Endodermal cell (in vitro differentiated cells): ENCODE results near the gene ARSJ. TPM values are rescaled to one million over a fixed set of nuclear protein-coding genes. Genes with fewer than 3 reads are reported as not detected.
"Not testable (repeated sequence)": the region's sequence is repeated elsewhere in the genome, so short reads cannot be mapped to it uniquely, and the experiment has no call there.

ENCODE experiments used
- DNase-seq: peaks from one replicate; pipeline ENCODE4 v3.0.0-alpha.2; 2017
- H3K27ac ChIP-seq: 2 replicates; pipeline ENCODE4 v1.5.1; 2013; ENCODE audit warnings: mild to moderate bottlenecking, low read depth, low read length, moderate library complexity
- H3K27me3 ChIP-seq: 2 replicates; pipeline ENCODE4 v1.6.1; 2013; ENCODE audit warnings: mild to moderate bottlenecking, low read length, moderate library complexity; ENCODE audit not compliant: insufficient read depth, control insufficient read depth, poor library complexity, severe bottlenecking
- H3K36me3 ChIP-seq: 2 replicates; pipeline ENCODE4 v1.7.0; 2013; ENCODE audit warnings: mild to moderate bottlenecking, low read length, moderate library complexity; ENCODE audit not compliant: control insufficient read depth, insufficient read depth
- H3K4me1 ChIP-seq: one replicate; pipeline ENCODE4 v1.7.0; 2013; ENCODE audit warnings: low read length; ENCODE audit not compliant: control insufficient read depth, insufficient read depth
- H3K4me3 ChIP-seq: 2 replicates; pipeline ENCODE4 v1.5.1; 2013; ENCODE audit warnings: mild to moderate bottlenecking, low read length, moderate library complexity
- H3K9ac ChIP-seq: 2 replicates; pipeline ENCODE4 v1.6.1; 2013; ENCODE audit warnings: mild to moderate bottlenecking, low read length, moderate library complexity; ENCODE audit not compliant: poor library complexity, severe bottlenecking; ENCODE audit errors: extremely low read depth
- H3K9me3 ChIP-seq: 2 replicates; pipeline ENCODE4 v1.6.1; 2013; ENCODE audit warnings: mild to moderate bottlenecking, low read length, moderate library complexity; ENCODE audit not compliant: control insufficient read depth
- H3K27ac Mint-ChIP-seq: 2 replicates; pipeline ENCODE4 v1.8.0; 2020; ENCODE audit warnings: mixed read lengths
- H3K27me3 Mint-ChIP-seq: 2 replicates; pipeline ENCODE4 v1.8.0; 2021; ENCODE audit warnings: mild to moderate bottlenecking, mixed read lengths; ENCODE audit not compliant: insufficient read depth
- H3K36me3 Mint-ChIP-seq: 2 replicates; pipeline ENCODE4 v1.8.0; 2020; ENCODE audit warnings: low read depth, mixed read lengths
- H3K4me1 Mint-ChIP-seq: 2 replicates; pipeline ENCODE4 v1.8.0; 2020; ENCODE audit warnings: mixed read lengths
- H3K4me3 Mint-ChIP-seq: 2 replicates; pipeline ENCODE4 v1.8.0; 2020; ENCODE audit warnings: mild to moderate bottlenecking, moderate library complexity, mixed read lengths
- H3K9me3 Mint-ChIP-seq: 2 replicates; pipeline ENCODE4 v1.8.0; 2020; ENCODE audit warnings: mild to moderate bottlenecking, mixed read lengths
- WGBS, 2 experiments: methylation state at CpG; one replicate each; pipeline versions ENCODE4 v1.1.5 to v1.1.7; 2013; ENCODE audit warnings: missing lambda C conversion rate in 2 of 2, mixed read lengths in 1 of 2; ENCODE audit not compliant: insufficient coverage in 1 of 2, insufficient read length in 1 of 2; 5-methylcytosine and 5-hydroxymethylcytosine counted together
- total RNA-seq, 2 donors: library from RNA; stranded (reverse); fragmentation: NEBNext Ultra II Directional in 1 of 2; extraction: Animal tissue kit (Norgen Biotek cat#: 25700) in 1 of 2; gene quantifications; 2 replicates in 1 of 2; 3 replicates in 1 of 2; pipeline ENCODE4 v1.2.1, GENCODE V29; 2021
- TF ChIP-seq, protein P1 (sequence below): fragments of 200-600 bp; sonication (generic); conservative IDR thresholded peaks from 2 replicates; pipeline ENCODE4 v1.5.0; 2021; ENCODE audit warnings: antibody characterized with exemption, mild to moderate bottlenecking

The ARSJ gene
- total RNA-seq, 2 donors from 2014 or later = 0.35 to 0.77 TPM

DNA sequence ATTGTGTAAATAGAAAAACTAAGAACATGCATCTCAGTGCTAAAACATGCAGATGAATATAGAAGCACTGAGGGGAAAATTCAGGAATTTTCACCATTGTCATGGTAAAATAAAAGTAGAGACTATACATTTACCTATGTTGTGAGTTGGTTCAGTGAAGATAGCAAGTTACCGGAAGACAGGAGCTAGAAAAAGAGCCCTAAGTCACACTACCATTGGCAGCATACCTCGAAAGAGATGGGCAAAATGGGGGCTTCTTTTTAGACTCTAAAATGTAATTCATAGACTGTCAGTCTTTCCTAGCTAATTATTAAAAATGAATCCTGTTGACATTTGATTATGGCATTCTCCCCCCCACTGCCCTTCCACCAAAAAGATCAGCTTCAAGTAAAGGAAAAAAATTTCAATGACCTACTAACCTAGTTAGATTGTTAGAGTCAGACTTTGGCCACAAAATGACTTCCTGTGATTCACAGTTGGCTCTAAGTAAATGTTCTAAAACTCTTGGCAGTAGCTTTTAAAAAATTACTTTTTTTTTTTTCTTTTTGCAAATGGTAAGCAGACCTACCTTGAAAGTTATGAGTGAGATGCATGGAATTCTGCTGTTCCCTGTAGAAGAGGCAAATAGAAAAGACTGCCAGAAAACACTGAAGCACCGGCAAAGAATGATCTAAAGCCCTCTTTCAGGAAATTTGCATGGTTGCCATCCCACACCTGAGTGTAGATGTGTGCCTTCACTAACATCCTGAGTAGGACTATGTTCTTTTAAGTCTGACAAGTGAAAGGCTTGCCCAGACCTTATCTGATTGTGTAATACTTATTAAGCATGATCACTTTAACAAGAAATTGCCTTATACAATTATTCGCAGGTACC, 26.4 kb upstream of the ARSJ start:
- Histone ChIP-seq H3K9ac (no peak overlapping the region), H3K36me3 (no peaks in the 10 kb centered on the region), H3K4me3 (no peak overlapping the region), H3K27ac (no peak overlapping the region), H3K27me3 (no peaks in the 10 kb centered on the region), H3K9me3 (no peaks in the 10 kb centered on the region), H3K4me1 (no peaks in the 10 kb centered on the region)
- H3K9me3 Mint-ChIP-seq = no peaks in the 10 kb centered on the region
- 97 to 100% methylated on average over 2 to 4 of the region's 4 CpGs for WGBS, 2 experiments
- H3K4me3 Mint-ChIP-seq = no peak overlapping the region
- H3K36me3 Mint-ChIP-seq = no peaks in the 10 kb centered on the region
- no peak overlapping the region for H3K27ac Mint-ChIP-seq
- TF ChIP-seq, protein P1, sequence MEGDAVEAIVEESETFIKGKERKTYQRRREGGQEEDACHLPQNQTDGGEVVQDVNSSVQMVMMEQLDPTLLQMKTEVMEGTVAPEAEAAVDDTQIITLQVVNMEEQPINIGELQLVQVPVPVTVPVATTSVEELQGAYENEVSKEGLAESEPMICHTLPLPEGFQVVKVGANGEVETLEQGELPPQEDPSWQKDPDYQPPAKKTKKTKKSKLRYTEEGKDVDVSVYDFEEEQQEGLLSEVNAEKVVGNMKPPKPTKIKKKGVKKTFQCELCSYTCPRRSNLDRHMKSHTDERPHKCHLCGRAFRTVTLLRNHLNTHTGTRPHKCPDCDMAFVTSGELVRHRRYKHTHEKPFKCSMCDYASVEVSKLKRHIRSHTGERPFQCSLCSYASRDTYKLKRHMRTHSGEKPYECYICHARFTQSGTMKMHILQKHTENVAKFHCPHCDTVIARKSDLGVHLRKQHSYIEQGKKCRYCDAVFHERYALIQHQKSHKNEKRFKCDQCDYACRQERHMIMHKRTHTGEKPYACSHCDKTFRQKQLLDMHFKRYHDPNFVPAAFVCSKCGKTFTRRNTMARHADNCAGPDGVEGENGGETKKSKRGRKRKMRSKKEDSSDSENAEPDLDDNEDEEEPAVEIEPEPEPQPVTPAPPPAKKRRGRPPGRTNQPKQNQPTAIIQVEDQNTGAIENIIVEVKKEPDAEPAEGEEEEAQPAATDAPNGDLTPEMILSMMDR = no peak
- no peaks in the 10 kb centered on the region for H3K27me3 Mint-ChIP-seq
- no peaks in the 10 kb centered on the region for H3K4me1 Mint-ChIP-seq
- DNase-seq = no peak

- H3K27ac Mint-ChIP-seq, H3K4me3 ChIP-seq, H3K4me3 Mint-ChIP-seq, H3K27ac ChIP-seq, H3K9me3 Mint-ChIP-seq, H3K9ac ChIP-seq, H3K27me3 Mint-ChIP-seq, H3K4me1 ChIP-seq, H3K9me3 ChIP-seq, DNase-seq, H3K36me3 ChIP-seq, H3K27me3 ChIP-seq, H3K4me1 Mint-ChIP-seq, H3K36me3 Mint-ChIP-seq: not testable (repeated sequence)
- 89 to 91% methylated on average over 16 to 20 of the region's 20 CpGs for WGBS, 2 experiments
These were observed 25.2 kb upstream of the ARSJ start for GRCh38 chr4:114004483-114005226.

DNA sequence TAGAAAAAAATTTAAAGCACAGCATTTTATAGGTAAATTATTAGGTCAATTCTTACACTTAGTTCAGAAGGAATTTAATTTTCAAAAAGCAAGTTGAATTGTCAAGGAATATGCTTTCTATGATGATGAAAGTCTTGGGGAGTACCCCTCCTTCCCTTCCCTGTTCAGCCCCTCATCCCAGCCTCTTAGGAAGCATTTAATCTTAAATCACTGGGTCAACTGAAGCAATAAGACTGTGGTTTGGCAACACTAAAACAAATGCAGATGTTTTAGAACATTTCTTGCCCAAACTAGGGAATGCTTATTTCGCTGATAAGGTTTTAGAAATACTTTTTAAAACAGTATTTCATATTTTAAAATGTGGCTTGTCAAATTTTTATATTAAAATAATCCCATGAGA, 19.1 kb upstream of the ARSJ start:
- no peak overlapping the region for H3K9ac ChIP-seq
- no peak overlapping the region for H3K27ac Mint-ChIP-seq
- no peak overlapping the region for H3K4me3 Mint-ChIP-seq
- no peaks in the 10 kb centered on the region for H3K36me3 Mint-ChIP-seq
- WGBS, 2 experiments = no CpG with 5 or more reads among the region's 1 CpG
- no peaks in the 10 kb centered on the region for H3K27me3 ChIP-seq
- no peak overlapping the region for H3K27ac ChIP-seq
- TF ChIP-seq, protein P1 = no peak
- H3K4me1 Mint-ChIP-seq = no peaks in the 10 kb centered on the region
- H3K4me3 ChIP-seq = no peak overlapping the region
- H3K36me3 ChIP-seq = no peaks in the 10 kb centered on the region
- no peak for DNase-seq
- peaks cover 2% of the 10 kb centered on the region for H3K27me3 Mint-ChIP-seq
- no peaks in the 10 kb centered on the region for H3K4me1 ChIP-seq
- H3K9me3 Mint-ChIP-seq = no peaks in the 10 kb centered on the region
- no peaks in the 10 kb centered on the region for H3K9me3 ChIP-seq
